ENCODE data around the gene HTATSF1. TPM values are rescaled to one million over a fixed set of nuclear protein-coding genes. Genes with fewer than 3 reads are reported as not detected.

HTATSF1 gene
- total and polyA plus RNA-seq, 10 of the 15 experiments (the other 5 are each of a cell fraction or from before 2014, with no cell fraction given): 1.9 to 59.8 (median 28.3) TPM

- ChIA-PET CTCF (no interaction called here), RAD21 (ENCODE audit: unreplicated experiment) (no interaction called here), POLR2A (no interaction called here), SMC1A (ENCODE audit: uncharacterized antibody, unreplicated experiment) (no interaction called here)
- Histone ChIP-seq H3K27me3 (replicated peaks in 1 of 2; ENCODE audit: control insufficient read depth in 2 of 2, insufficient read depth in 2 of 2, low read length in 1 of 2) (no peaks in the 10 kb centered on the region), H3K27ac (ENCODE audit: control insufficient read depth, insufficient read depth) (no peak overlapping the region), H3K4me2 (ENCODE audit: control insufficient read depth, insufficient read depth) (no peak overlapping the region), H3K4me1 (ENCODE audit: control insufficient read depth, insufficient read depth, low read length) (no peaks in the 10 kb centered on the region), H3K79me2 (ENCODE audit: control insufficient read depth, insufficient read depth, low read length) (no peaks in the 10 kb centered on the region), H3K9me3 (replicated peaks; ENCODE audit: control insufficient read depth, insufficient read depth, low read length) (no peaks in the 10 kb centered on the region), H3K9ac (ENCODE audit: control insufficient read depth, insufficient read depth, low read length) (no peak overlapping the region), H4K20me1 (ENCODE audit: control insufficient read depth, insufficient read depth) (no peaks in the 10 kb centered on the region), H3K36me3 (ENCODE audit: control insufficient read depth in 2 of 2, insufficient read depth in 2 of 2, low read length in 1 of 2) (no peaks in the 10 kb centered on the region), H2AFZ (ENCODE audit: control insufficient read depth, low read depth, low read length) (no peak overlapping the region), H3K4me3 (no peak overlapping the region)
- FAIRE-seq: no peak
- no TSS peak for BruUV-seq (replicated peaks)
- in situ Hi-C loops (cut with MboI): no loop called here
- 93% methylated on average over 2 of the region's 2 CpGs for WGBS (ENCODE audit: insufficient coverage, insufficient replicate concordance, low lambda C conversion rate, missing lambda C conversion rate)
- no peak for DNase-seq (ENCODE audit: low read depth, low spot score)
- no peak for ATAC-seq
- intact Hi-C loops (cut with micrococcal nuclease; ENCODE audit: unreplicated experiment): no loop called here
- TF ChIP-seq MEF2A (IDR thresholded peaks at IDR 0.05; ENCODE audit: insufficient read depth, low read depth, low read length) (no peak), NR2C2 (IDR thresholded peaks at IDR 0.05; ENCODE audit: borderline replicate concordance, control insufficient read depth, insufficient read length, low read depth) (no peak), SMC3 (IDR thresholded peaks at IDR 0.05; ENCODE audit: borderline replicate concordance, low read length) (no peak), NFXL1 (IDR thresholded peaks at IDR 0.05; ENCODE audit: borderline replicate concordance) (no peak), MEF2B (IDR thresholded peaks at IDR 0.05; ENCODE audit: partially characterized antibody, poor library complexity, severe bottlenecking) (no peak), SKIL (IDR thresholded peaks at IDR 0.05; ENCODE audit: low read depth, poor library complexity, severe bottlenecking) (no peak), MYC (IDR thresholded peaks at IDR 0.05; ENCODE audit: insufficient read depth, insufficient read length, insufficient replicate concordance, low read length, severe bottlenecking) (no peak), ZBTB33 (IDR thresholded peaks at IDR 0.05) (no peak), POLR2AphosphoS2 (IDR thresholded peaks at IDR 0.05; ENCODE audit: low read depth, low read length) (no peak), TCF7 (IDR thresholded peaks at IDR 0.05; ENCODE audit: borderline replicate concordance) (no peak), IRF5 (IDR thresholded peaks at IDR 0.05; ENCODE audit: borderline replicate concordance) (no peak), ZNF24 (IDR thresholded peaks at IDR 0.05) (no peak), KAT2A (conservative IDR thresholded peaks at IDR 0.05; ENCODE audit: control insufficient read depth, low read depth, low read length) (no peak)
Observed at GRCh38 chrX:136529795-136530194, 32.4 kb downstream of the HTATSF1 start.

All from GM12878 (cell line).